Measurements from ENCODE around the gene STIL. TPM values are rescaled to one million over a fixed set of nuclear protein-coding genes. Genes with fewer than 3 reads are reported as not detected.

STIL gene
- total RNA-seq, 1 donor from 2014 or later: 5.4 TPM

DNA sequence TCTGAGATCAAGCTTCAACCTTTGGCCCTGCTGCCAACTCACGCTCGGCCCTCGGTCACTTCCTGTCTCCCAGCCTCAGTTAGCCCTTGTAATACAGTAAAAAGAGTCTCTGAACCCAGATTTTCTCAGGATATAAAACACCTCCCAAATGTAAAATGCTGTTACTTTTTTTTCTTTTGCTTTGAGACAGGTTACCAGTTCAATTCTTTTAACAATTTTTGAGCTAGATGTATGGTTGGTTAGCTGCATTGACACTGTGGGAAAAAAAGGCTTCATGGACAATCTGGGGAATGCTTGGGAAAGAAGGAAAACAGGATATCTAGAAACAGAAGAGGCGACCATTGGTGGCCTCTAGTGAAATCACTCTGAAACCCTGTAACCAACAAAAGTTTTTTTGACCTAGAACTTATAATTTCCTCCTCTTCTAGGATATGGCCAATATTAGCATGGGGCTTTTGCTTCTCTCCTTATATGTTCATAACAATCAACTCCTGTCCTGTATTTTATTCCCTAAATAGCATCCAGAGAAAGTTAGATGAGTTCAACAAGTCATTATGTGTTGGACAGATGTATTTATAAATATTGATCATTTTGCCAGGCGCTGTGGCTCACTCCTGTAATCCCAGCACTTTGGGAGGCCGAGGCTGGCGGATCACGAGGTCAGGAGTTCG is 21.0 kb upstream of the STIL start:
- Mint-ChIP-seq H3K27me3 (ENCODE audit: unreplicated experiment) (peaks cover 3% of the 10 kb centered on the region), H3K9me3 (ENCODE audit: unreplicated experiment) (peaks cover 4% of the 10 kb centered on the region), H3K27ac (ENCODE audit: unreplicated experiment) (peak overlapping the region; percentile 97), H3K4me1 (ENCODE audit: low read depth, unreplicated experiment) (peaks cover 7% of the 10 kb centered on the region), H3K36me3 (ENCODE audit: unreplicated experiment) (no peaks in the 10 kb centered on the region), H3K4me3 (ENCODE audit: unreplicated experiment) (peak overlapping the region; percentile 95)
- no peak for TF ChIP-seq CTCF (IDR thresholded peaks at IDR 0.05; ENCODE audit: partially characterized antibody, unreplicated experiment)
- no peak for DNase-seq

GRCh38 chr1:47333922-47334764 is 20.2 kb upstream of the STIL start:
- no peaks in the 10 kb centered on the region for H3K36me3 Mint-ChIP-seq (ENCODE audit: unreplicated experiment)
- H3K27ac Mint-ChIP-seq (ENCODE audit: unreplicated experiment): peak overlapping the region; percentile 97
- DNase-seq: peak; percentile 81
- H3K27me3 Mint-ChIP-seq (ENCODE audit: unreplicated experiment): peaks cover 3% of the 10 kb centered on the region
- peaks cover 4% of the 10 kb centered on the region for H3K9me3 Mint-ChIP-seq (ENCODE audit: unreplicated experiment)
- TF ChIP-seq CTCF (IDR thresholded peaks at IDR 0.05; ENCODE audit: partially characterized antibody, unreplicated experiment): peak; percentile 20
- H3K4me3 Mint-ChIP-seq (ENCODE audit: unreplicated experiment): peak overlapping the region; percentile 95
- peaks cover 7% of the 10 kb centered on the region for H3K4me1 Mint-ChIP-seq (ENCODE audit: low read depth, unreplicated experiment)

DNA sequence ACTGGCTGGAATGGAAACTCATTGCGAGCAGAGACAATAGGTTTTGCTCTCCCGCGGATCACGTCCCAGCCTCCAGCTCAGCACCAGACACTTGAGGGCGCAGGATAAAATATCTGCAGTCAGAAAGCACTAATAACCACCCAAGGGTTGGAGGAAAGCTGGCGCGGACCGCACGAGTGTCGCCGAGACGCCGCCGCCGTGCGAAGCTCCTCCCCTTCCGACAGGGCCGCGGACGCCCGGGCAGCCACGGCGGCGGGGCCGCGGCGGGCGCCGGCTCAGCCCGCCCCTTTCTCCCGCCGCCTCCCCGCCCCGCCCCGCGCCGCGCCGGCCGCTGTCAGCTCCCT is 19.6 kb upstream of the STIL start, which contains the start of gene CMPK1:
CMPK1 (plus strand) TSS at position 213 of the 344 bp plus-strand sequence. CDS start 156 bp downstream, outside the sequence.
- DNase-seq: peak; percentile 86
- Mint-ChIP-seq H3K27ac (ENCODE audit: unreplicated experiment) (peak within 1 kb of the TSS; percentile 97), H3K27me3 (ENCODE audit: unreplicated experiment) (peaks cover 3% of the 10 kb centered on the region), H3K4me3 (ENCODE audit: unreplicated experiment) (peak within 1 kb of the TSS; percentile 95), H3K4me1 (ENCODE audit: low read depth, unreplicated experiment) (peaks cover 7% of the 10 kb centered on the region), H3K36me3 (ENCODE audit: unreplicated experiment) (no peaks in the 10 kb centered on the region), H3K9me3 (ENCODE audit: unreplicated experiment) (peaks cover 4% of the 10 kb centered on the region)
- TF ChIP-seq CTCF (IDR thresholded peaks at IDR 0.05; ENCODE audit: partially characterized antibody, unreplicated experiment): no peak

- H3K27ac Mint-ChIP-seq (ENCODE audit: unreplicated experiment): no peak overlapping the region
- H3K9me3 Mint-ChIP-seq (ENCODE audit: unreplicated experiment): peaks cover 4% of the 10 kb centered on the region
- DNase-seq: no peak
- TF ChIP-seq CTCF (IDR thresholded peaks at IDR 0.05; ENCODE audit: partially characterized antibody, unreplicated experiment): no peak
- H3K36me3 Mint-ChIP-seq (ENCODE audit: unreplicated experiment): no peaks in the 10 kb centered on the region
- peaks cover 7% of the 10 kb centered on the region for H3K4me1 Mint-ChIP-seq (ENCODE audit: low read depth, unreplicated experiment)
- no peak overlapping the region for H3K4me3 Mint-ChIP-seq (ENCODE audit: unreplicated experiment)
- H3K27me3 Mint-ChIP-seq (ENCODE audit: unreplicated experiment): peaks cover 3% of the 10 kb centered on the region
These were observed 19.0 kb upstream of the STIL start for GRCh38 chr1:47332779-47333577.

Measured in glutamatergic neuron (in vitro differentiated cells).